ENCODE results near the gene LPP. TPM values are rescaled to one million over a fixed set of nuclear protein-coding genes. Genes with fewer than 3 reads are reported as not detected.

LPP gene
- total RNA-seq, result 196 TPM in 2 replicates

GRCh38 chr3:188154014-188154808, at the start of gene LPP:
Gene LPP (plus strand): TSS chr3:188154157. CDS start chr3:188406121, 251,964 bp downstream.
- DNase-seq (ENCODE audit: low read depth), result peak; percentile 77
- H3K4me3 ChIP-seq (ENCODE audit: low read depth, low read length), result peak within 1 kb of the TSS; percentile 87
- TF ChIP-seq CTCF (IDR thresholded peaks at IDR 0.05; ENCODE audit: insufficient read depth, low read depth, low read length), result no peak

- no peak overlapping the region for H3K4me3 ChIP-seq (ENCODE audit: low read depth, low read length)
- no peak for TF ChIP-seq CTCF (IDR thresholded peaks at IDR 0.05; ENCODE audit: insufficient read depth, low read depth, low read length)
- DNase-seq (ENCODE audit: low read depth), result no peak
These were observed 48.0 kb upstream of the LPP start for GRCh38 chr3:188106006-188106405.

GRCh38 chr3:188106454-188106853, 47.5 kb upstream of the LPP start:
- TF ChIP-seq CTCF (IDR thresholded peaks at IDR 0.05; ENCODE audit: insufficient read depth, low read depth, low read length), result no peak
- no peak overlapping the region for H3K4me3 ChIP-seq (ENCODE audit: low read depth, low read length)
- no peak for DNase-seq (ENCODE audit: low read depth)

- DNase-seq (ENCODE audit: low read depth), result no peak
- no peak overlapping the region for H3K4me3 ChIP-seq (ENCODE audit: low read depth, low read length)
- no peak for TF ChIP-seq CTCF (IDR thresholded peaks at IDR 0.05; ENCODE audit: insufficient read depth, low read depth, low read length)
These were observed 46.8 kb upstream of the LPP start for GRCh38 chr3:188106887-188107830.

- TF ChIP-seq CTCF (IDR thresholded peaks at IDR 0.05; ENCODE audit: insufficient read depth, low read depth, low read length), result no peak
- H3K4me3 ChIP-seq (ENCODE audit: low read depth, low read length), result no peak overlapping the region
- no peak for DNase-seq (ENCODE audit: low read depth)
These were observed 45.1 kb upstream of the LPP start for GRCh38 chr3:188108703-188109412.

- H3K4me3 ChIP-seq (ENCODE audit: low read depth, low read length), result no peak overlapping the region
- DNase-seq (ENCODE audit: low read depth), result no peak
- no peak for TF ChIP-seq CTCF (IDR thresholded peaks at IDR 0.05; ENCODE audit: insufficient read depth, low read depth, low read length)
These were observed 42.9 kb upstream of the LPP start for GRCh38 chr3:188111002-188111584.
